Astrocyte of the cerebellum (primary cell): ENCODE results near the gene LDLRAD2.

Source experiments
- DNase-seq: peaks from one replicate; pipeline ENCODE4 v3.0.0-alpha.2; 2011; ENCODE audit warnings: low read depth
- H3K4me3 ChIP-seq: 2 replicates; pipeline ENCODE4 v1.5.1; 2011; ENCODE audit warnings: mild to moderate bottlenecking, low read depth, low read length, moderate library complexity
- in situ Hi-C: cut with HindIII; loops from 2 replicates; pipeline ENCODE4 v1.10.0; 2017; ENCODE audit warnings: low sequenced_read_pairs
- TF ChIP-seq, protein P1 (sequence below): IDR thresholded peaks from 2 replicates; pipeline ENCODE4 v1.5.1; 2012; ENCODE audit warnings: low read length, low read depth, moderate library complexity, mild to moderate bottlenecking; ENCODE audit errors: missing control alignments

LDLRAD2 gene

DNA sequence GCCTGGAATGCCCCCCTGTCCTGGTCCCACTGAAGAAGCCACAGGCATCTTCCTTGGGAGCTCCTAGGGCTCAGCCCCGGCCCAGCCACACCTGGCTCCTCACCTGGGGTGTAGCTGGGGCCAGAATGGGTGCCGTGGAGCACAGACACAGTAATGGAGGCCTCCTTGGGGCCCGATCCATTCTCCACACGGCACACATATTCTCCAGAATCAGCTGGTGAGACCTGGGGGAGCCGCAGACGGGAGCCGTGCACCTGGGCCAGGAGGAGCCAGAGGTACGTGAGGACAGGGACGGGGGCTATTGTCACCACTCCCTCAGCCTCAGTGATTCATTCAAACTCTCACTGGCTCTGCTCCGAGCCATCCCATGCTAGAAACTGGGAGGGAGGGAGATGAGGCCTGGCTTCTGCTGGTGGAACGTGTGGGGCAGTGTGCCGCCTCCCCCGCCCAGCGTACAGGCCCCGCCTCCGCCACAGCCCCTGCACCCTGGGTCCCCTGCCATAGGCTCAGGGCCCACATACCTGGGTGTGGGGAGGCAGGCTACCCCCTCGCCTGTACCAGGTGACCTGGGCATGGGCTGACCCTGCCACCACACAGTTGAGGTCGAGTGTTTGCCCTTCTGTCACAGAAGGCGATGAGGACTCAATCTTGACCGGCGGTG lies 42.2 kb downstream of the LDLRAD2 start:
- no peak overlapping the region for H3K4me3 ChIP-seq
- in situ Hi-C loops, result loop anchor here (5.0 kb wide), 1 partner anchor 72 kb away; the partner anchor contains the start of gene USP48
- DNase-seq, result no peak
- TF ChIP-seq, protein P1, sequence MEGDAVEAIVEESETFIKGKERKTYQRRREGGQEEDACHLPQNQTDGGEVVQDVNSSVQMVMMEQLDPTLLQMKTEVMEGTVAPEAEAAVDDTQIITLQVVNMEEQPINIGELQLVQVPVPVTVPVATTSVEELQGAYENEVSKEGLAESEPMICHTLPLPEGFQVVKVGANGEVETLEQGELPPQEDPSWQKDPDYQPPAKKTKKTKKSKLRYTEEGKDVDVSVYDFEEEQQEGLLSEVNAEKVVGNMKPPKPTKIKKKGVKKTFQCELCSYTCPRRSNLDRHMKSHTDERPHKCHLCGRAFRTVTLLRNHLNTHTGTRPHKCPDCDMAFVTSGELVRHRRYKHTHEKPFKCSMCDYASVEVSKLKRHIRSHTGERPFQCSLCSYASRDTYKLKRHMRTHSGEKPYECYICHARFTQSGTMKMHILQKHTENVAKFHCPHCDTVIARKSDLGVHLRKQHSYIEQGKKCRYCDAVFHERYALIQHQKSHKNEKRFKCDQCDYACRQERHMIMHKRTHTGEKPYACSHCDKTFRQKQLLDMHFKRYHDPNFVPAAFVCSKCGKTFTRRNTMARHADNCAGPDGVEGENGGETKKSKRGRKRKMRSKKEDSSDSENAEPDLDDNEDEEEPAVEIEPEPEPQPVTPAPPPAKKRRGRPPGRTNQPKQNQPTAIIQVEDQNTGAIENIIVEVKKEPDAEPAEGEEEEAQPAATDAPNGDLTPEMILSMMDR, result no peak

GRCh38 chr1:21854751-21855131 lies 42.7 kb downstream of the LDLRAD2 start:
- no peak overlapping the region for H3K4me3 ChIP-seq
- TF ChIP-seq, protein P1, result no peak
- in situ Hi-C loops, result loop anchor here (5.0 kb wide), 1 partner anchor 72 kb away; the partner anchor contains the start of gene USP48
- DNase-seq, result no peak

- no peak for DNase-seq
- H3K4me3 ChIP-seq, result no peak overlapping the region
- TF ChIP-seq, protein P1, result no peak
- in situ Hi-C loops, result no loop called here
These were observed 43.4 kb downstream of the LDLRAD2 start for GRCh38 chr1:21855257-21856096.

- peak; percentile 57 for DNase-seq
- in situ Hi-C loops, result no loop called here
- TF ChIP-seq, protein P1, result no peak
- H3K4me3 ChIP-seq, result no peak overlapping the region
These were observed 45.2 kb downstream of the LDLRAD2 start for GRCh38 chr1:21857142-21857839.

DNA sequence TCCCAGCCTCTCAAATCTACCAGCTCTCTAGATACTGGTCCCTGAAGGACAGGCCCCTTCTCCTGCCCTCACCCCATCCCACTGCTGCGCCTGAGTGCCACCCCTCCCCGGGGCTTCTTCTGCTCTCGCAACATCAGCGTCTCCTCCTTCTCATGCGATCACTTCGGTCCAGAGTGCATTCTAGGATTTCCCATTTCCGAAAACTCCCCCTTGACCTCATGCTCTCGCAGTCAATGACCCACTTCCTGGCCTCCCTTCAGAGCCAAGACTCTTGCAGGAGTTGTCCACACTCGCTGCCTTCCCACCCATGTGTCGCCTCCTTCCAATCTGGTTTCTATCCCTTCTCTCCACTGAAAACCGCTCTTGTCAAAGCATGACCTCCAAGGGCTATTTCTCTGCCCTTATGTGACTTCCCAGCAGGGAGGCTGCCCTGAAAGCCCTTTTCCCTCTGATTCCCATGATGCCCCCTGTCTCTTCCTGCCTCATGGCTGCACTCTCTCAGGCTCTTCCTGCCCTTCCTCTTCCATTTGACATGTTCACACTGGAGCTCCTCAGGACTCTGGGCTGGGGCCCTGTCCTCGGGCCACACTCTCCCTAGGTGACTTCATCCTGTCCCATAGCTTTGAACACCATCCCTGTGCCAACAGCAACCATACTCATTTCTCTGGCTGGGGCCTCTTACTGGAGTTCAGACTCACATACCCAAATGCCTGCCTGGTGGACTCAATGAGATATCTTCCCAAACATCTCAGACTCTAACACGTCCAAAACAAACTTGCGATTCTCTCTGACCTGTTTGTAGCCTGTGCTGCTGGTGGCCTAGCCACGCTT lies 46.0 kb downstream of the LDLRAD2 start:
- in situ Hi-C loops, result no loop called here
- TF ChIP-seq, protein P1, result no peak
- DNase-seq, result no peak
- no peak overlapping the region for H3K4me3 ChIP-seq
